T-helper 2 cell treated with Interferon-gamma antibody and Interleukin-4, amounts not matched to agents 100 ng/mL and 5 ng/mL, for 36 hours (primary cell): Measurements from ENCODE around the gene LIMS2. TPM values are rescaled to one million over a fixed set of nuclear protein-coding genes. Genes with fewer than 3 reads are reported as not detected.

Experiments
- intact Hi-C: fragments of 100-400 bp; cut with micrococcal nuclease; formaldehyde crosslinking; loops from one replicate; pipeline ENCODE4 v1.15.1; 2023
- total RNA-seq: library from RNA; stranded (reverse); gene quantifications from 2 replicates; pipeline ENCODE4 v1.2.3, GENCODE V29; 2022

The LIMS2 gene
- total RNA-seq, 1 donor from 2014 or later: 24.2 TPM

- intact Hi-C loops: no loop called here
Measured at GRCh38 chr2:127636248-127637235, 38.8 kb downstream of the LIMS2 start.

GRCh38 chr2:127635380-127636237, 39.7 kb downstream of the LIMS2 start:
- intact Hi-C loops: no loop called here

- intact Hi-C loops: no loop called here
Measured at GRCh38 chr2:127634626-127635379, 40.5 kb downstream of the LIMS2 start.

GRCh38 chr2:127634066-127634617, 41.2 kb downstream of the LIMS2 start:
- intact Hi-C loops: no loop called here

GRCh38 chr2:127633556-127634065, 41.7 kb downstream of the LIMS2 start:
- intact Hi-C loops: no loop called here

GRCh38 chr2:127632592-127633489, 42.5 kb downstream of the LIMS2 start:
- intact Hi-C loops: no loop called here

GRCh38 chr2:127631997-127632581, 43.2 kb downstream of the LIMS2 start:
- intact Hi-C loops: no loop called here

GRCh38 chr2:127631541-127631996, 43.8 kb downstream of the LIMS2 start:
- intact Hi-C loops: no loop called here

GRCh38 chr2:127630864-127631540, 44.3 kb downstream of the LIMS2 start:
- intact Hi-C loops: no loop called here

GRCh38 chr2:127630096-127630863, 45.0 kb downstream of the LIMS2 start:
- intact Hi-C loops: no loop called here

GRCh38 chr2:127629637-127630036, 45.7 kb downstream of the LIMS2 start:
- intact Hi-C loops: no loop called here

- intact Hi-C loops: no loop called here
Measured at GRCh38 chr2:127628767-127629614, 46.3 kb downstream of the LIMS2 start.

- intact Hi-C loops: no loop called here
Measured at GRCh38 chr2:127627740-127628571, 47.4 kb downstream of the LIMS2 start.

GRCh38 chr2:127626917-127627739, 48.2 kb downstream of the LIMS2 start:
- intact Hi-C loops: no loop called here

GRCh38 chr2:127626175-127626574, 49.2 kb downstream of the LIMS2 start:
- intact Hi-C loops: no loop called here
